GM18517 (cell line): ENCODE measurements around the gene ATPAF2.

Source experiments
- ATAC-seq: cut with Tn5 transposase; IDR thresholded peaks from one replicate; pipeline ENCODE4 v1.9.1; 2021; ENCODE audit warnings: mild to moderate bottlenecking, moderate library complexity; ENCODE audit not compliant: unreplicated experiment

ATPAF2 gene

DNA sequence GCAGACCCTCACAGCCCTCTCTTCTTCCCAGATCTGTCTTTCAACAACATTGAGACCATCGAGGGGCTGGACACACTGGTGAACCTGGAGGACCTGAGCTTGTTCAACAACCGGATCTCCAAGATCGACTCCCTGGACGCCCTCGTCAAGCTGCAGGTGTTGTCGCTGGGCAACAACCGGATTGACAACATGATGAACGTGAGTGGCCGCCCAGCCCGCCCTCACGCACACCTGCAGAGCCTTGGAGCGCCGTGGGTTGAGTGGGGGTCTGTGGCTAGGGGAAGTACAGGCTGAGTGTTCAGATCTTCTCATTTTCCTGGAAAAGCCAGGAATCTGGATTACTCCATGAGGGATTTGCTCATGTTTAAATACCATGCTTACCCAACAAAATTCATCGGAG lies 51.1 kb downstream of the ATPAF2 start:
- no peak for ATAC-seq

DNA sequence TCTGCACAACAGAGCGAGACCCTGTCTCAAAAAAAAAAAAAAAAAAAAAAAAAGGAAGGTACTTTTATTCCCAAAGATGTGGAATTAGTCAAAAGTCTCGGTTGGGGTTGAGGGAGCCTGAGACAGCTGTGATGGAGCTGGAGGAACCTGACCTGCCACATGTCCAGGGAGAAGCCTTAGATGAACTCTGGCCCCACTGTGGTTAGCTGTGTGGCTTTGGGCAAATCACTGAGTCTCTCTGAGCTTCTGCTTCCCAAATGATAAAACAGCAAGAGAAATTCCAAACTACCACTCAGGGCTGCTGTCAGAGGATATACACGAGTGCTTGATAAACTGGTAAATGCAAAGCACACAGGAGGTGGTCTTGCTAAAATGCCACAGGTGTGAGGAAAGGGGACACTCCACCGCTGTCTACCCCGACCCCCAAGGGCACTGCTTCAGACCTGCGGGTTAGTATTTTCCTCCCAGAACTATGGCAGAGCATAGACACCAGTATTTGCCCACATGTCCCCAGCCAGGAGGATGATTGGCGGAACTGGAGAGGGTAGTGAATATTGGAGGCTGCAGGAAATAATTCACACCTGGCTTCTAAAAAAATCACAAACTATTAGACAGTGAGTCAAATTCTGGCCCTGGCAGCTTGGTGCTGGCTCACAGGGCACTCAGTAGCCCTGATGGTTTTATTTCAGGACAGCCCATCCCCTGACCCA lies 51.6 kb downstream of the ATPAF2 start:
- ATAC-seq = no peak

DNA sequence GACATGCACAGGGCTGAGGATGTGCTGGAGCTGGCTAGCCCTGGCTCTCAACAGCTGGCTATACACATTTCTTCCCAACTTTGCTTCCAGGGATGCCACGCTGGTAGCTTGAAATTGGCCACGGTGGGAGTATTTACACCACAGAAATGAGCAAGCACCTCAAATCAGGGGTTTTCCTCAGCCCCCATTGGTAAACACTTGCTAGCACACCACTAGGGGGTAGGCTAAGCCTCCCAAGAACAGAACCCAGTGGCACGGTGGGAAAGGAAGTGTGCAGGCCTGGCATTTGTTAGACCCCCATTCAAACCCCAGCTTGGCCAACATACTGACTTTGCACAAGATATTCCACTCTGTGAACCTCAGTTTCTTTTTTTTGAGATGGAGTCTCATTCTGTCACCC lies 53.4 kb downstream of the ATPAF2 start:
- ATAC-seq = no peak

DNA sequence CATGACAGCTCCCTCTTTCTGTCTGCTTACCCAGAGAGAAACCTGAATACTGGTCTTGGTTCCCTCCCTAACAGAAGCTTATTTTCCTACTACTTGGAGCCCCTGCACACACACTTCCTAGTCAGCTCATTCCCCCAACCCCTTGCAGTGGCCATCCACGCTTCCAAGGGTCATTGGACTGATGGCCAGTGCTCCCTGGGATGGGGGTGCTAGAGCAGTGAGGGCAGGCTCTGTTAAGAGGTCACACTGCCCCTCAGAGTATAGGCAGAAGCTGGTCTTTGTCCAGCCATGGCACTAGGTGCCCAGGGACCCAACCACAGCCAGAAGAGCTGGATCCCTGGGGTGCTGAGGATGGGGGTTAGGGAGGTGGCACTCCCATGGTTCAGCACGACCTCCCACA lies 53.8 kb downstream of the ATPAF2 start:
- ATAC-seq = no peak

DNA sequence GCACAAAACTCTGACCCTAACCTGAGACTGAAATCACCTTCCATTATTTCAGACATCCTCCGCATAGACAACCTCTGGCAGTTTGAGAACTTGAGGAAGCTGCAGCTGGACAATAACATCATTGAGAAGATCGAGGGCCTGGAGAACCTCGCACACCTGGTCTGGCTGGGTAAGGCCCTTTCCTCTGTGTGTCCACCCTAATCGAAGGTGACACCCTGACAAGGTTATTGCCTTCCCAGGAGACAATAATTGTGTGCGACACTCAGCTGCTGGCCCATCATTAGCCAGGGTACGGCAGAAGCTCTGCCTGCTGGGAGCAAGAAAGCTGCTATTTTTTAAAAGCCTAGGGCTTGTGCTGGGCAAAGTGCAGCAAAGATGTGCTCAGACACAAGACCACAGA lies 55.2 kb downstream of the ATPAF2 start:
- ATAC-seq = no peak

DNA sequence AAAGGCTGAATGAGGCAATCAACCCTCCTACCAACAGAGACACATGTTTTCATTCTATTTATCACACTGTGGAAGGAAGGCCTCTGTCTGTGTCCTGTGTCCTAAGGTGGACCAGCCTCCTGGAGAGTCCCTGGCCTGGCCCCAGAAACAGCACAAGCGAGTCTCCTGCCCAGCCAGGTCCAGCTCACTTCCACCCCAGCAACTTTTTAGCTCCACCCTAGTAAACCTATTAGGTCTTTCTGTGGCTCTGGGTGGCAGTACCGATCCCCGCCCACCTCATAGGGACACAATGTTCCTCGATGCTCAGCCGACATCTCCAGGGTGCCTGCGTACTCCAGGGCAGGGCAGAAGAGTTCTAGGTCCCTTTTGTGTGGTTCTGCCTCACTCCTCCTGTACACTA lies 55.6 kb downstream of the ATPAF2 start:
- ATAC-seq = no peak

DNA sequence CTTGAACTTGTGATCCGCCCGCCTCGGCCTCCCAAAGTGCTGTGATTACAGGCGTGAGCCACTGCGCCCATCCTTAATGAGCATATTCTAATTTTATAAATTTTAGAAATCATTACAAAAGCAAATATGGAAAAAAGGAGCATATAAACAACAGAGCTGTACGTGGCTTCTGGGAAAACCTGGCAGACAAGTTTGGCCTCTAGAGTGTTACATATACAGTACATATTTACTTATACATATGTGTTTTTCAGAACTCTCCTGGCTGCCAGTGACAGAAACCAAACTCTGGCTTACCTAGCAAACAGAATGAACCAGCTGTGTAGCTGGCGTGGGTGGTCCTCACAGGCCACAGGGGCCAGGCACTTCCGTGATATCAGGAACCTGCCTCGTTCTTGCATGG lies 56.2 kb downstream of the ATPAF2 start:
- no peak for ATAC-seq

DNA sequence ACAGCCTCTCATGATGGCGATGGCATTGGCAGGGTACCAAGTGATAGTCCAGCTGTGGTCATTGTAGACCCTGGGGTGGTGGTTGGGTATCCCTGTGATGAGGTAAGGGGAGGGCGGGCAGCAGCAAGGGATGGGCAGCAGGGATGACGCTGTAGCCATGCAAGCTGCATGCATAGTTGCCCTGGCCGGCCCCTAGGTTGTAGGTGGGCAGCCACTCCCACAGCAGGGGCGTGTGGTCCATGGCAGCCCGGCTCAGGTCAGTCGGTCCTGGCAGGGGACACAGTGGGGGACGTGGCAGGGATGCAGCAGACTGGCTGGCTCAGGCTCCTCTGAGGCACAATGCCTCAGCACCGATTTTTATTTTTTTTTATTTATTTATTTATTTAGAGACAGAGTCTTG lies 57.6 kb downstream of the ATPAF2 start:
- ATAC-seq = no peak

DNA sequence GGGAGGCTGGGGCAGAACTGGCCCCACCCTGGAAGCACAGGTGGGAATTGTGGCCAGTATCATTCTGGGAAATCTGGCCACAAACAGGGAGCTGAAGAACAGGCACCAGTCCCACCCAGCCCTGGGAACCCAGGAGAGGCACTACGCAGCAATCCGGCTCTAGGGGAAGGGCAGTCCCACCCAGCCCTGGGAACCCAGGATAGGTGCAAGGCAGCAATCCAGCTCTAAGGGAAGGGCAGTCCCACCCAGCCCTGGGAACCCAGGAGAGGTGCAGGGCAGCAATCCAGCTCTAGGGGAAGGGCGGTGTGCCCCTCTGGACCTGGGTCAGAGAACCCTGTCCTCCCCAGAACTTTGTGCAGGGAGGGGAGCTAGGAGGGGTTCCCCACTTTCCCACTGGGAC lies 59.2 kb downstream of the ATPAF2 start:
- no peak for ATAC-seq

DNA sequence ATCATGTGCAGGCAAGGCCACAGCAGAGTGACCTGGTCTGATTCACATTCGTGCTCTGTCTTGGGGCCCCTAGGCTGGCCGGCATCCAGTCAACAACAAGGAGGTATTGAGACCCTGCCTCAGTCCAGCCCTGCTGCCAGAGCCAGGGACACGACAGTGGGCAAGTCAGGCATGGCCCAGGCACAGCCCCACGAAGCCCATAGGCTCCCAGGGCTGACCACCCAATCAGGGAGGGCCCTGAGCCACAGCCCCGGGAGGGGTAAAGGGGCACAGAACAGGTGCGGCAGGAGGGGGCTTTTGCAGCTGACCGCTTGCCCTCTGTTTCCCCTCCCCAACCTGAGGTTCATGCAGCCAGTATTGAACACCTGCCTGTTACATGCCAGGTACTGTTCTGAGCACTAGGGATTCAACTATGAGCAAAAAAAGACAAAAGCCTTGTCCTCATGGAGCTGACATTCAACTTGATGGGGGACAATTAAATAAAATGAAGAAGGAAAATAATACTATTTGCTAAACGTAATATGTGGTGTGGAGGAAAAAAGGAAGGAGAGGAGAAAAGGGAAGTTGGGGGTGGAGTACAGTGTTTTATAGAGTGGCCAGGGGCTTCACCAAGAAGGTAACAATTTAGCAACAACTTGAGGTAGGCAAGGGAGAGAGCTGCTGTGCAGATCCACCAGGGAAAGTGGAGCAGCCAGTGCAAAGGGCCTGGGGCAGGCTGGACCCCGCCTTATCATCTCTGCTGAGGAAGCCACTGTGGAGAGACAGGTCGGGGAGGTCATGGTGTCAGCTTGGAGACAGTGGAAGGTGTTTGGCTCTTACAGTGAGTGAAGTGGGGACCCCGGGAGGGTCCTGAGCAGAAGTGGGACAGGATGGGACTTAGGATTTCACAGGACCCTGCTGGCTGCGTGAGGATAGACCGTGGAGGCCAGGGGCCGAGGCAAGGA lies 60.2 kb downstream of the ATPAF2 start:
- no peak for ATAC-seq

DNA sequence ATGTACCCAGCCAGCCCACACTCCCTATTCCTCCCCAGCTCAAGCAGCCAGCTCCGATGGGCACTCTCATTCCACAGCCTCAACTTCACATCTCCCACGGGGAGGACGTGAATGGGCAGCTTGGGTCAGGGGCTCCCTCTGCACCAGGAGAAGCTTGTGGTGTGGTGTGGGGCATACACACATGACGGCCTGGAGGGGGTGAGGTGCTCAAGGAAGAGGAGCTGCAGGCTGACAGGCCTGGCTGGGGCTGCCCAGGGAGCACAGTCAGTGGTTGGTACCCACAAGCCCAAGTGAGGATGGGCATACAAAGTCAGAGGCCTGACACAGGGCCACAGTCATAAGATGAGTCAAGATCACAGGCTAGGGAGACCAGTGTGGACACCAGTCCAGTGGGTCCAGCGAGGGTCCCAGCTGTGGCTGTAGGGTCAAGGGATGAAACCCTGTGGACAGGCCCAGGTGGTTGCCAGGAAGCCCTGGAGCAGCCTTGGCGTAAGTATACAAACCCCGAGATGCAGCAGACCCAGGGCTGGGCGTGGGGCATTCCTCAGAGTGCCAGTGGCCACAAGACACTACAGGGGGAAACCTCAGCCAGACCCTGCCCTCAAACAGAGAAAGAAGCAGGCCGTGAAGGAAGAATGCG lies 61.9 kb downstream of the ATPAF2 start:
- ATAC-seq = no peak

DNA sequence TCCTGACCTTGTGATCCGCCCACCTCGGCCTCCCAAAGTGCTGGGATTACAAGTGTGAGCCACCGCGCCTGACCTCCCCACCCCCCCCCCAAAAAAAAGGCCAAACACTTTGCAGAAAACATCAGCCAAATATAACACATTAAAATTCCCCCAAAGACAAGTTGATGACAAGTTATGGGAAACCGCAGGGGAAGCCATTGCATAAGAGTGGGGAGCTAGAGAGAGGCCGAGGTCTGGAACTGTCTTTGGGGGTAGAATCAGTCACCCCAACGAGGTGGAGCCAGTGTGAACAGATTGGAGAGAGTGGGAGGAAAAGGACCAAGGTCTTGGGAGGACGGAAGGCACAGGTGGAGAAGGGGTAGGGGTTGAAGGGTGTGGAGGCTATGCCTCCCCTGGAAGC lies 63.5 kb downstream of the ATPAF2 start:
- no peak for ATAC-seq

DNA sequence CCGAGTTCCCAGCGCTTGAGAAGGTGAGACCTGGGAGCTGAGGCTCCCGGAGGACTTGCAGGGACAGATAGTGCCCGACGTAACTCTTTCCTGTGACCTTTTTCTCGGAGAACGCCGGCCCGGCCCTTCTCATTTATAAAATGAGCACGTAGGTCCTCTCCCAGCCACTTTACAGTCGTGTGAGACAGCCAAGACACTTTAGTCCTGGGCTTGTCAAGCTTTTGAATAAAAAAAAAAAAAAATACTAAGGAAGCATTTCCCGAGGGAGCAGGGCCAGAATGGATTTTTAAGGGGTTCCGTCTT lies 66.1 kb downstream of the ATPAF2 start:
- no peak for ATAC-seq

DNA sequence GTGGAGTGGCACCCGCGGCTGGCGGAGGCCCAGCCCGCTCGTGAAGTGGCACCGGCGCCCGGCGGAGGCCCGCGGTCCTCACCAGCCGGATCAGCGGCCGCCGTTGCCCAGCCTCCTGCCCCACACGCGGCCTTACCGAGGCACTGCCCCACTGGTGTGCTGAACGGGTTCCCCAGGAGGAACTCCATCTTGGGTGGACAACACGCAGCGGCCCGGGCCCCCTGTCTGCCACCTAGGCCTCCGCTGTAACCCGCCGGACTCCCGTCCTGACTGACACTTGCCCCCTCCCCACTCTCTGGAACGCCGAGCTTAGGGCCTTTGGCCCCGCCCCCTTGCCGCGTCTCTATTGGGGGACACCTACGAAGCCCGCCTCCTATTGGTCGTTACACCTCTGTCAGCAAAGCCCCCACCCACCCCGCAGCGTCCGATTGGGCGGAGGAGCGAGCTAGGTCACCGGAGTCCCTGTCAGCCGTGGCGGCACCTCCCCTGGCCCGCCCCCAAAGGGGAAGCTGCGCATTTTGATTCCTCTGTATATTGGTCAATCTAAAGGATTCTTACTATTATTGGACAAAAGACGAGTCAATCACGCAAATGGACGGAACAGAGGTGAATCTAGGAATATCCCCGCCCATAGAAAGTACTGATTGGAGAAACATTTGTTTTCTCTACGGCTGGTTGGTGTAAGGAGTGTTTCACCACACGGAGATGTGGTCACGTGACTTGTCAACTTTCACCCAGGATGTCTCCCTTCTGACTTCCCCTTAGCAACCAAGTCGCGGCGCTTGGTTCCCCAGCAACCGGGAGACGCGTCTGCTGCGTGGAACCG lies 66.6 kb downstream of the ATPAF2 start, which contains the start of the genes DRC3 and TOM1L2:
DRC3 (plus strand) TSS at position 737 of the 826 bp plus-strand sequence. CDS start 4,737 bp downstream, outside the sequence.
TOM1L2 (minus strand) TSS at position 275 of the 826 bp plus-strand sequence; CDS start at position 188, 87 bp downstream.
- ATAC-seq = peak; percentile 93

DNA sequence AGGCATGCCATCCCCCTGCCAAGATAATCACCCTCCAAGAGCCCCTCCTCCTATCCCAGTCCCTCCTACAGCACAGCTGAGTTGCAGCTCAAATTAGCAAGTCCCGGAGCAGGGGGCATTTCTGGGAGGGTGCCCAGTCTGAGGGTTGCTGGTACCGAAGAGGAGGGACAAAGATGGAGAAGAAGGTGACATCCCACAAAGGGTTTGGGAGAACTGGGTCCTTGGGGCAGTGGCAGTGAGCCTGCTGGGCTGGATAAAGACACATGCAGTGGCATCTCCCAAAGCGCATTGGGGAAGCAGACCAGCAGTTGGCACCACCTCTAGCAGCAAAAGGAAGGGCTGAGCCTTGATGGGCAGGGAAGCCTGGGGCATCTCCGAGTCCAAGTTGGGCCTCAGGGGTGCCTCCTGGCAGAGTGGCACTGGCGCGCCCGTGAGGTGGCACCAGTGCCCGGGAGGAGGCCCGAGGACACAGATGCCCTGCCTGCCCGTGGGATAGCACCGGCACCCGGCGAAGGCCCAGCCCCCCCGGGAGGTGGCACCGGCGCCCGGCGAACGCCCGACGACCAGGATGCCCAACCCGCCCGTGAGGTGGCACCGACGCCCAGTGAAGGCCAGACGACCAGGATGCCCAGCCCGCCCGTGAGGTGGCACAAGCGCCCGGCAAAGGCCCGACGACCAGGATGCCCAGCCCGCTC lies 67.4 kb downstream of the ATPAF2 start:
- no peak for ATAC-seq

DNA sequence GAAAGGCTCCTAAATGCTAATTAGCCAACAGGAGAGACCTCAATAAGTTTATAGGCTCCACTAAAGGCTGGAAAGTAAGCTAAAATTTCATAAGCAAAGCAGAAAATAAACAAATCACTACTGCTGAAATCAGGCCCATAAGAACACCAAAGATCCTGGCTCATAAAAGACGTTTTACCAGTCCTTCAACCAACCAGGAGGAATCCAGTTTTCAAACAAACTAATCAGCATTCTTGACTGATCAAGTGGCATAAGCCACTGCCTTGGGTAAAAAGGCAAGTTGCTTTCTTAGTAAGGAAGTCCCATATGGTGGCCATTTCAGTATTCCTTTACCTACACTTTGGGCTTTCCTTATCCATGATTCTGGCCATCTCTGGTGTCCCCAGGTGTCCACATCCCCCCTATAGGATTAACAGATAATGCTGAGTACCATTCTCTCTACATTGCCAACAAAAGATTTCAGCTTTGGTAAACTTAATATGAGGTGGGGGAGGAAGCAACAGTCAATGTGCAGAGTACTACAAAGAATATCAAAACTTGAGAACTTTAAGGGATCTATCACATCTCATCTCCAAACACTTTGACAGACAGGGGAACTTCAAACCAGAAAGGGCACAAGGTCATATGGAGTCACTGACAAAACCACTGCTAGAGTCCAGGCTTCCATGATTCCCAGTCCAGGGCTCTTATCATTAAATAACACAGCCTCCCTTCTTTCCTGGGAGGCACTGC lies 68.1 kb downstream of the ATPAF2 start:
- no peak for ATAC-seq
